Activated T-cell treated with anti-CD3 and anti-CD28 coated beads, Interleukin-2, amount 50 U/mL, for 72 hours (primary cell): Measurements from ENCODE around the gene KIF23. TPM values are rescaled to one million over a fixed set of nuclear protein-coding genes. Genes with fewer than 3 reads are reported as not detected.
"Not testable (repeated sequence)": the region's sequence is repeated elsewhere in the genome, so short reads cannot be mapped to it uniquely, and the experiment has no call there.

Experiments used
- ATAC-seq, 2 donors: fragments of 150-1000 bp; cut with Tn5 transposase; replicated peaks in 1 of 2; 2 replicates each; pipeline ENCODE4 v1.10.0; 2021; ENCODE audit warnings: moderate library complexity in 2 of 2, mild to moderate bottlenecking in 1 of 2
- DNase-seq, 2 donors: peaks; one replicate each; pipeline ENCODE4 v3.0.0; 2021 to 2022; ENCODE audit warnings: mixed read lengths in 1 of 2
- H3K27ac Mint-ChIP-seq: one replicate; pipeline ENCODE4 v1.8.0; 2022; ENCODE audit warnings: mild to moderate bottlenecking, moderate library complexity, mixed read lengths
- H3K27me3 Mint-ChIP-seq: one replicate; pipeline ENCODE4 v1.8.0; 2022; ENCODE audit warnings: low read depth, mixed read lengths
- H3K36me3 Mint-ChIP-seq, 2 donors: one replicate each; pipeline ENCODE4 v1.8.0; 2022; ENCODE audit warnings: mixed read lengths in 2 of 2, mild to moderate bottlenecking in 1 of 2; ENCODE audit not compliant: insufficient read depth in 2 of 2
- H3K4me1 Mint-ChIP-seq: one replicate; pipeline ENCODE4 v1.8.0; 2022; ENCODE audit warnings: low read depth, mixed read lengths
- H3K4me3 Mint-ChIP-seq, 2 donors: one replicate each; pipeline ENCODE4 v1.8.0; 2022; ENCODE audit warnings: mild to moderate bottlenecking in 2 of 2, mixed read lengths in 2 of 2, moderate library complexity in 2 of 2
- H3K9me3 Mint-ChIP-seq, 2 donors: one replicate each; pipeline ENCODE4 v1.8.0; 2022; ENCODE audit warnings: mixed read lengths in 2 of 2
- total RNA-seq, 2 donors: library from RNA; stranded (reverse); gene quantifications; one replicate each; pipeline ENCODE4 v1.2.3, GENCODE V29; 2022

KIF23 gene
- total RNA-seq, 2 donors from 2014 or later, result 51.5 to 56.2 TPM

DNA sequence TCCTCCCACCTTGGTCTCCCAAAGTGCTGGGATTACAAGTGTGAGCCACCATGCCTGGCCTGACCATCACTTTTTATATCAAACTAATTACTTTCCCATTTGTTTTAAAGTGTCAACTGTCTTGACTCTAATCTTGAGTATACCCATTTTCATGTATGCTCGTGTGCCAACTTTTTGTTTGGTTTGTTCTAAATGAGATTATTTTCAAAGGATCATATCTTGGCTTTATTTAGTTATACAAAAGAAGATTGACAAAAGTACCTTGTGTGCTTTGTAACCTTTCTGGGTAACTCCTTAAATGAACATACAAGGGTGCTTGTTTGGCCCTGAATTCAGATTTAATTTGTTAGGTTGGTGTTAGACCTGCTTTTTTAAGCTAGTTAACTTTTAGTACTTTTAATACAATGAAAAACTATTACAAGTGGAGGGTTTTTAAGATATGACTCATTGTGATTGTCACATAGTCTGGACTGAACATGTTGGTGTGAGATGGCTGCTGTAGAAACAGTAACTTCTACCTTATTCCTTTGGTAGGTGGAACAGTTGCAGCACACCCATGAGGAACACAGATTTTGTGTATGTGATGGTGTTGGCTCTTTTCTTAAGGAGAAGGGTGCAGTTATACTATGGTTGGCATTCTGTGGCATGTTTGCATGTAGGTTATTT is 10.7 kb downstream of the KIF23 start:
- peaks cover 4 to 50% of the 10 kb centered on the region in 2 donors for H3K36me3 Mint-ChIP-seq
- no peaks in the 10 kb centered on the region for H3K4me1 Mint-ChIP-seq
- DNase-seq, result no peak
- no peak for ATAC-seq
- no peaks in the 10 kb centered on the region for H3K27me3 Mint-ChIP-seq
- no peak overlapping the region for H3K27ac Mint-ChIP-seq
- H3K9me3 Mint-ChIP-seq, result no peaks in the 10 kb centered on the region
- no peak overlapping the region for H3K4me3 Mint-ChIP-seq

DNA sequence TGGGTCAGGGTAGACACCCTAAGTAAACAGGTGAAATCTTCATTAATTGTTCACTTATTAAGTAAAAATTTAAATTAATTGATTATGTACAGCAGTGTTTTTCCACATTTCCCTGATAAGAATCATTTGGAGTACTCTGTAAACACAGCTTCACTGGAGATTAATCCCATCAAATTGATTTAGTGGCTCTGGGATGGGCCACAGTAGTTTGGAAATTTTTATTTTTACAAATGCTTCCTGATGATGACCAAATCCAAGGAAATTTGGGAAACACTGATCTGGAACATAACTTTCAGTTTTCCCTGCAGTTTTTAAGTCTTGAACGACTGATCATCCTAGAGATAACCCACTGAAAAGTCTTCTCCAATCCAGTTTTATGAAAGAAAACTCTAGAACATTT is 19.7 kb downstream of the KIF23 start:
- DNase-seq (no peak), ATAC-seq (no peak)
- Mint-ChIP-seq H3K36me3 (peaks cover 20 to 62% of the 10 kb centered on the region in 2 donors), H3K4me3 (no peak overlapping the region), H3K9me3 (no peaks in the 10 kb centered on the region), H3K4me1 (no peaks in the 10 kb centered on the region), H3K27me3 (no peaks in the 10 kb centered on the region), H3K27ac (no peak overlapping the region)

DNA sequence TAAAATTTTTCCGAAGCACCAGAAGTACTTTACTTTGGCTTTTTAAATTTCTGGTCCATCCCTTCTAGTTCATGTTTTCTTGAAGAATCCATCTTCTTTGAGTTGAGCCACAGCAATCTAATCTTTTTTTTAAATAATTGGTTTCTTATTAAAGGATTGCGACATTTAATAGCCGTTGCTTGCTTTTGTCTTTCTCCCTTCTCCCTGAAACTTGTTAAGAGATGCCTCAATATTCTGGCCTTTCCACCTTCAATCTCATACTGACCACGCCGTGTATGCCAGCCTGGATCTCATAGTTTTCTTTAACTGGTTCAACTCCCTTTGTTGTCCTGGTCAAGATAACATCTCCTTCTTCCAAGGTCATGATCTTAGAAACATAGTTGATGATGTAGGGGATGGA is 20.1 kb downstream of the KIF23 start:
- peaks cover 20 to 59% of the 10 kb centered on the region in 2 donors for H3K36me3 Mint-ChIP-seq
- no peak overlapping the region for H3K27ac Mint-ChIP-seq
- H3K9me3 Mint-ChIP-seq, result no peaks in the 10 kb centered on the region

DNA sequence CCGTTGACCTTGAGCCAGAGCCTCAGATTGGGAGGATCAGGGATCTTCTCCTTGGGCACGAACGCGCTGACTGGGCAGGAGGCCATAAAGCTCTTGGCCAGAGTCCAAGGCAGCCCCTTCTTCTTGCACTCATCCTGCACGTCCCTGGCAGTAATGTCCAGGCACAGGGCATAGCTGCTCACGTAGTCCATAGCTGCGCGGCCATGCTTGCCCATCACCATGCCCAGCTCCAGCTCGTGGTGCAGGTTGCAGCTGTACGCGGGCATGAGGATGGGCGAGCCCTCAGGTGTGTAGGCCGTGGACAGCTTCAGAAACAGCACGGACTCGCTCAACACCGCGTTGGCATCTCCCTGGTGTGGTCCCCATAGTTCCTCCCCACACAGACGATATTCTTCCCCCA is 20.5 kb downstream of the KIF23 start:
- Mint-ChIP-seq H3K27me3 (no peaks in the 10 kb centered on the region), H3K4me3 (no peak overlapping the region), H3K36me3 (peaks cover 20 to 59% of the 10 kb centered on the region in 2 donors), H3K27ac (no peak overlapping the region), H3K9me3 (no peaks in the 10 kb centered on the region), H3K4me1 (no peaks in the 10 kb centered on the region)
- ATAC-seq (no peak), DNase-seq (no peak)

More for the DNA sequence above, 20.1 kb downstream of the KIF23 start:
- DNase-seq (no peak), ATAC-seq (no peak)
- Mint-ChIP-seq H3K27me3 (no peaks in the 10 kb centered on the region), H3K4me1 (no peaks in the 10 kb centered on the region), H3K4me3 (no peak overlapping the region)

DNA sequence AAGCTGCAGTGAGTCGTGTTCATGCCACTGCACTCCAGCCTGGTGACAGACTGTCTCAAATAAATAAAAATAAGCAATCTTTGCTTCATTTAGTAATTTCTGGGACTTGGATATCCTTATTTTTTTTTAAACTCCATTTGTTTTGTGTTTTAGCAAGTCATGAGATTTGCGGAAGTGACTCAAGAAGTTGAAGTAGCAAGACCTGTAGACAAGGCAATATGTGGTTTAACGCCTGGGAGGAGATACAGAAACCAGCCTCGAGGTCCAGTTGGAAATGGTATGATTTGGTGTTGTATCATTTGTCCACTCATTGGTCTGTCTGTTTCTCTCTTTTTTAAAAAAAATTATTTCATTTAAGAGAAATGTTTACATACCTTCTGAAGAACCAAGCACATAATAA is 21.8 kb downstream of the KIF23 start:
- peaks cover 23 to 58% of the 10 kb centered on the region in 2 donors for H3K36me3 Mint-ChIP-seq
- no peak for DNase-seq
- H3K9me3 Mint-ChIP-seq, result no peaks in the 10 kb centered on the region
- no peak overlapping the region for H3K4me3 Mint-ChIP-seq
- no peak for ATAC-seq
- no peak overlapping the region for H3K27ac Mint-ChIP-seq
- no peaks in the 10 kb centered on the region for H3K27me3 Mint-ChIP-seq
- no peaks in the 10 kb centered on the region for H3K4me1 Mint-ChIP-seq

DNA sequence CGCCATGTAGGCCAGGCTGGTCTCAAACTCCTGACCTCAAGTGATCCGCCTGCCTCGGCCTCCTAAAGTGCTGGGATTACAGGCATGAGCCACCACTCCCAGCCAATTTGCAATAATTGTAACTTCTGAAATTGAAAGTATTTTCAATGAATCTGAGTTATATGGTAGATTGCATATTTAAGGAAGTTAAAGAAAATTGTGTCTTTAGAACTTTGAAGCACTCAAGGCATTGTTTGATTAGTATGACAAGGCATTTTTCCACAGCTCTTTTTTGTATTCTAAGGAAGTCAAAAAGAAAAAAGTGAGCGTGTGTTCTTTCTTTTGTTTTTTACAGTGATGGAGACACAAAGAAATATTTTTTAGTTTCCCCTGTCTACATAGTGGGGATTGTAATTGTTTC is 22.8 kb downstream of the KIF23 start:
- H3K4me1 Mint-ChIP-seq, result peaks cover under 1% of the 10 kb centered on the region
- H3K4me3 Mint-ChIP-seq, result no peak overlapping the region
- no peak for DNase-seq
- no peaks in the 10 kb centered on the region for H3K27me3 Mint-ChIP-seq
- peaks cover 19 to 55% of the 10 kb centered on the region in 2 donors for H3K36me3 Mint-ChIP-seq
- no peaks in the 10 kb centered on the region for H3K9me3 Mint-ChIP-seq
- no peak overlapping the region for H3K27ac Mint-ChIP-seq
- no peak for ATAC-seq

DNA sequence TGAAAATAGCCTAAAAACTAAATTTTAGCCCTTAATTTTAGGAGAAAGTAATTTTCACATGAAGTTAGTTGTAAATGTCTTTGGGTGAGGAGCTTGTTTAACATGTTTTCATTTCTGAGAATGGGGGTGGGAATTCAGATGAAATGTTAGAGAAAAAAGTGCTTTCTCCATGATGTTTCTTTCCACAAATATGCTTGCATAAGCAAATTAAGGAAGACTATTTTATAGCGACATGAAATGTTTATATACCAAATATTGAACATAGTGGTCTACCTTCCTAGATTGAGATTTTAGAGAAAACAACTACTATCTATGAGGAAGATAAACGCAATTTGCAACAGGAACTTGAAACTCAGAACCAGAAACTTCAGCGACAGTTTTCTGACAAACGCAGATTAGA is 25.5 kb downstream of the KIF23 start:
- Mint-ChIP-seq H3K4me1 (peaks cover 22% of the 10 kb centered on the region), H3K27me3 (no peaks in the 10 kb centered on the region), H3K27ac (no peak overlapping the region), H3K36me3 (peaks cover 15 to 56% of the 10 kb centered on the region in 2 donors), H3K9me3 (no peaks in the 10 kb centered on the region), H3K4me3 (no peak overlapping the region)
- DNase-seq (no peak), ATAC-seq (no peak)

DNA sequence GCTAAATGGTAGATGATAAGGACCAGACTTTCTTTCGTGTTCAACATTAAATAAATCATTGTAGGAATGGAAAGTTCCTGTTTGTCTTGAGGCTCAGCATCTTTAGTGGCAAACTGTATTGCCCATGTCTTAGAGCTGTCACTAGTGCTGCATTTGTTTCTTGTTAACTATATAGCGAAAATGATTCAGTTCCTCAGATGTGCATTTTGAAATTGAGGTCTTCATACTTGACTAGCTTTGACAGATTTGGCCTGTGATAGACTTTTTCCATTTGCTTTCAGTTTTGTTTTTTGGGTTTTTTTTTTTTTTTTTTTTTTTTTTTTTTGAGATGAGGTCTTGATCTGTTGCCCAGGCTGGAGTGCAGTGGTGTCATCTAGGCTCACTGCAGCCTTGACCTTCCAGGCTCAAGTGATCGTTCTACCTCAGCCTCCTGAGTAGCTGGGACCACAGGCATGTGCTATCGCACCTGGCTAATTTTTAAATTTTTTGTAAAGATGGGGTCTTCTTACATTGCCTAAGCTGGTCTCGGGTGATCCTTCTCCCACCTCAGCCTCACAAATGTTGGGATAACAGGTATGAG is 29.0 kb downstream of the KIF23 start:
- H3K36me3 Mint-ChIP-seq, result peaks cover 18 to 55% of the 10 kb centered on the region in 2 donors
- no peaks in the 10 kb centered on the region for H3K27me3 Mint-ChIP-seq
- peak overlapping the region in 1 of 2 donors; percentile 53 for H3K4me3 Mint-ChIP-seq
- peak; percentile 96 to 98 for ATAC-seq
- H3K4me1 Mint-ChIP-seq, result peaks cover 24% of the 10 kb centered on the region
- DNase-seq, result no peak
- H3K9me3 Mint-ChIP-seq, result no peaks in the 10 kb centered on the region
- peak overlapping the region; percentile 93 for H3K27ac Mint-ChIP-seq

DNA sequence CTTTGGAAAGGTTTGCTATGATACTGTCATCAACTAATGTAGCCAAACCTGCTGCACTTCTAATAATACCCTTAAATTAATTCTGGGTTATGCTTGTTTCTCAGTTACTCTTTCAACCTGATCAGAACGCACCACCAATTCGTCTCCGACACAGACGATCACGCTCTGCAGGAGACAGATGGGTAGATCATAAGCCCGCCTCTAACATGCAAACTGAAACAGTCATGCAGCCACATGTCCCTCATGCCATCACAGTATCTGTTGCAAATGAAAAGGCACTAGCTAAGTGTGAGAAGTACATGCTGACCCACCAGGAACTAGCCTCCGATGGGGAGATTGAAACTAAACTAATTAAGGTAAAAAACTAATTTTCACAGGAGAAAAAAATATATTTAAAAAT is 30.5 kb downstream of the KIF23 start:
- Mint-ChIP-seq H3K27me3 (no peaks in the 10 kb centered on the region), H3K9me3 (no peaks in the 10 kb centered on the region), H3K27ac (no peak overlapping the region), H3K36me3 (peaks cover 16 to 42% of the 10 kb centered on the region in 2 donors), H3K4me1 (peaks cover 24% of the 10 kb centered on the region), H3K4me3 (no peak overlapping the region)
- DNase-seq (no peak), ATAC-seq (no peak)

DNA sequence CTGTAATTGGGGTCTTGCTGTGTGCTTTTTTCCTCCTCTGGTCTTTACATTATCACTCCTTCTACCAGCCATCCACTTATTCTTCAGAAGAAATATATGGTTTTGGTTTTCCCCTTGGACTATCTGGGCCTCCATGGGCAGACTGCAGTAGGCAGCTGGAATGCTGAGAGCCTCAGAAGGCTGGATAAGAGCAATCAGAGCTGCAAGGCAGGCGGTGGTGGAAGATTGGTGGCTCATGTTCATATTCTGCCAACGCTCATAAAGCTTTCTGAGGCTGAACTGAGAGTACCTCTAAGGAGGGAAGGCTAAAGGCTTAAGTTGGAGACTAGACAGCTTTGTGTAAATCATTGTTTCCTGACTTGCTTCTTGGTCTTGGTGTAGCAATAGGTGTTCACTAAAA is 32.8 kb downstream of the KIF23 start:
- DNase-seq (no peak), ATAC-seq (no peak)
- H3K4me1 Mint-ChIP-seq, result peaks cover 24% of the 10 kb centered on the region
- H3K9me3 Mint-ChIP-seq, result no peaks in the 10 kb centered on the region
- H3K27me3 Mint-ChIP-seq, result no peaks in the 10 kb centered on the region
- H3K36me3 Mint-ChIP-seq, result peaks cover 8 to 28% of the 10 kb centered on the region in 2 donors
- H3K4me3 Mint-ChIP-seq, result no peak overlapping the region
- H3K27ac Mint-ChIP-seq, result no peak overlapping the region

DNA sequence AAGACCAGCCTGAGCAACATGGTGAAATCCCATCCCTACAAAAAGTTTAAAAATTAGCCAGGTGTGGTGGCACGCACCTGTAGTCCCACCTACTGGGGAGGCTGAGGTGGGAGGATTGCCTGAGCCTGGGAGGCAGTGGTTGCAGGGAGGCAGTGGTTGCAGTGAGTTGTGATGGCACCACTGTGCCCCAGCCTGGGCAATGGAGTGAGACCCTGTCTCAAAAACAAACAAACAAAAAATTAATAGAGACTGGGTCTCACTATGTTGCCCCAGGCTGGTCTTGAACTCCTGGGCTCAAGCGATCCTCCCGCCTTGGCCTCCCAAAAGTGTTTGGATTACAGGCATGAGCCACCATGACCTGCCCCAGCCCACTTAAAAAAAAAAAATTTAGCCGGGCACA is 36.1 kb downstream of the KIF23 start:
- Mint-ChIP-seq H3K4me1 (peaks cover 26% of the 10 kb centered on the region), H3K36me3 (peaks cover 17 to 38% of the 10 kb centered on the region in 2 donors)
- not testable (repeated sequence) for ATAC-seq, DNase-seq, H3K27me3 Mint-ChIP-seq, H3K9me3 Mint-ChIP-seq, H3K4me3 Mint-ChIP-seq, H3K27ac Mint-ChIP-seq

DNA sequence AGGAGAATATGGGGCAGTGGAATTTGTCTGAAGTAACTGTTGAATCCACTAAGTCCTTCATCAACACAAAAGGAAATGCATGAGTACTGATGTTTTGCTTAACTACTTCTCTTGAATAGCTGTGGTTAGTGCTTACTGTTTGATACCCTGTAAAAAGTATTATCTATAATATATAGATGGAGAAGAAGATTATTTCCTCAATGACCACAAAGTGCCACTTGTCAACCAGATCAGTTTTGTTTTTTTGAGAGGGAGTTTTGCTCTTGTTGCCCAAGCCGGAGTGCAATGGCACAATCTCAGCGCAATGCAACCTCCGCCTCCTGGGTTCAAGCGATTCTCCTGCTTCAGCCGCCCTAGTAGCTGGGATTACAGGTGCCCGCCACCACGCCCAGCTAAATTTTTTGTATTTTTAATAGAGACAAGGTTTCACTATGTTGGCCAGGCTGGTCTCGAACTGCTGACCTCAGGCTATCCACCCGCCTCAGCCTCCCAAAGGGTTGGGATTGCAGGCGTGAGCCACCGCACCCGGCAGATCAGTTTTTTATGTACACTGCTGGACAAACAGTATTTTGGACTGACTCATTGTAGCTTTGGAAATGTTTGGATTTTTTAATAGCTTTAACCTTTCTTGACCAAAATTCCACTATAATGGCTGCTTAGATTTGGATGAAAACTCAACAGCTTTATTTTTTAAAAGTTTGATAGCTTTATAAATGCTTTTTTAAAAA is 37.0 kb downstream of the KIF23 start:
- Mint-ChIP-seq H3K9me3 (no peaks in the 10 kb centered on the region), H3K4me1 (peaks cover 32% of the 10 kb centered on the region), H3K27ac (peak overlapping the region; percentile 95), H3K36me3 (peaks cover 17 to 34% of the 10 kb centered on the region in 2 donors), H3K27me3 (no peaks in the 10 kb centered on the region), H3K4me3 (peak overlapping the region; percentile 92 to 97)
- DNase-seq (no peak), ATAC-seq (no peak)

DNA sequence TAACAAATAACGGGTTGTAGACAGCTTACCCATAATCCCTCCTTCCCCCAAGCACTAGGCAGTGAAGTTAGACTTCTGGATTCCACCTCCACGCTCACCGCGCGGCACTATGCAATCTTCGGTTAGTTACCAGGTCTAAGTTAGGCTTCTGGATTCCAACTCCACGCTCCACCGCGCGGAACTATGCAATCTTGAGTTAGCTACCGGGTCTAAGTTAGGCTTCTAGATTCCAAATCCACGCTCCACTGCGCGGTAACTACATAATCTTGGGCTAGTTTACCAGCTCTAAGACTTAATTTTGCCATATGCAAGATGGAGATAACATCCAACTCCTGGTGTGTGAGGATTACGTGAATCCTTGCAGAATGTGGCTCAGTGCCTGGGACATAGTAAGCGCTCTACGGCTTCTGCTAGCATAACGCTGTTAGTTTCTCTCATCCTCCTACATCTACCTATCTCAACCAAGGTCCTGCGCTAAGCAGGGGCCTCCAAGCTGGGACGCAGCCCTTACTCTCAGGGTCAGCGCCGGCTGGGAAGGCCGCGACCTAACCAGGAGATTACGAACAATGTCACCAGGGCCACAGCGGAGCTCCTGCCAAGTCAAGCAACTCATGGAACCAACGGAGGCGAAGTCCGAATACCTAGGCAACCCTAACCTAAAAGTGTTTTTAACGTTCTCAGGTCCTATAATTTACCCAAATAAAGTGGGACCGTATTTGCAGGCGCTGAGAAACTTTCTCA is 38.0 kb downstream of the KIF23 start:
- Mint-ChIP-seq H3K4me3 (peak overlapping the region; percentile 92 to 97), H3K27me3 (no peaks in the 10 kb centered on the region), H3K9me3 (no peaks in the 10 kb centered on the region), H3K27ac (peak overlapping the region; percentile 95), H3K36me3 (peaks cover 17 to 33% of the 10 kb centered on the region in 2 donors), H3K4me1 (peaks cover 35% of the 10 kb centered on the region)
- peak; percentile 33 to 42 for ATAC-seq
- peak in 1 of 2 donors; percentile 32 for DNase-seq
